Adipocyte (in vitro differentiated cells): Measurements from ENCODE around the gene FREM1.
A peak's percentile ranks its signal among the peaks of the same experiment; 100 is the strongest.

Experiments
- DNase-seq: peaks from one replicate; pipeline ENCODE4 v3.0.0-alpha.2; 2015; ENCODE audit warnings: low read depth
- H3K27me3 ChIP-seq: replicated peaks from 2 replicates; pipeline ENCODE4 v1.7.0; 2013; ENCODE audit warnings: mild to moderate bottlenecking, low read length, moderate library complexity; ENCODE audit not compliant: control insufficient read depth, insufficient read depth
- H3K36me3 ChIP-seq: 2 replicates; pipeline ENCODE4 v1.7.0; 2013; ENCODE audit warnings: low read length, mild to moderate bottlenecking, moderate library complexity; ENCODE audit not compliant: control insufficient read depth, insufficient read depth, severe bottlenecking
- H3K4me1 ChIP-seq: 2 replicates; pipeline ENCODE4 v1.7.0; 2013; ENCODE audit warnings: mild to moderate bottlenecking, low read length, moderate library complexity; ENCODE audit not compliant: control insufficient read depth, insufficient read depth
- H3K4me3 ChIP-seq: 2 replicates; pipeline ENCODE4 v1.7.0; 2013; ENCODE audit warnings: mild to moderate bottlenecking, low read length, moderate library complexity
- H3K9ac ChIP-seq: 2 replicates; pipeline ENCODE4 v1.7.0; 2013; ENCODE audit warnings: mild to moderate bottlenecking, low read length, moderate library complexity
- H3K9me3 ChIP-seq: 2 replicates; pipeline ENCODE4 v1.7.0; 2013; ENCODE audit warnings: mild to moderate bottlenecking, low read length, moderate library complexity; ENCODE audit not compliant: control insufficient read depth

Gene FREM1

GRCh38 chr9:14868772-14869583 lies 41.2 kb downstream of the FREM1 start:
- H3K9ac ChIP-seq, result no peak overlapping the region
- DNase-seq, result no peak
- no peaks in the 10 kb centered on the region for H3K4me1 ChIP-seq
- no peak overlapping the region for H3K4me3 ChIP-seq
- no peaks in the 10 kb centered on the region for H3K27me3 ChIP-seq
- no peaks in the 10 kb centered on the region for H3K36me3 ChIP-seq
- H3K9me3 ChIP-seq, result no peaks in the 10 kb centered on the region

DNA sequence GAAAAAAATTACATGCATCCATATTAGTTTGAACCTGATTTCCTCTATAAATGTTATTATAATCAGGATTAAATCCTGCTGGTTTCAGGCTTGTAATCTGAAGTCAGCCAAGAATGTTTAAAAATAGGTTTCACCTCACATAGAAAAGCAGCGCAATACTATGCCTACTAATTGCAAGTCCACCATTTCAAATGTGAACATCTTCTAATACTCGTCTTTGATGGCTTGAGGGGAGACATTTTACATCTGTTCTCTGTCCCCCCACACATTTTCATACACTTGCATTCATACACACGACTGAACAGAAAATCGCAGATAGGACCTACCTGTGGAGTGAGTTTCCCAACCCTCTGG lies 41.8 kb downstream of the FREM1 start:
- no peaks in the 10 kb centered on the region for H3K4me1 ChIP-seq
- H3K27me3 ChIP-seq, result no peaks in the 10 kb centered on the region
- no peaks in the 10 kb centered on the region for H3K36me3 ChIP-seq
- H3K9me3 ChIP-seq, result no peaks in the 10 kb centered on the region
- no peak overlapping the region for H3K9ac ChIP-seq
- H3K4me3 ChIP-seq, result no peak overlapping the region
- no peak for DNase-seq

GRCh38 chr9:14866200-14866749 lies 44.0 kb downstream of the FREM1 start:
- no peak for DNase-seq
- H3K27me3 ChIP-seq, result no peaks in the 10 kb centered on the region

DNA sequence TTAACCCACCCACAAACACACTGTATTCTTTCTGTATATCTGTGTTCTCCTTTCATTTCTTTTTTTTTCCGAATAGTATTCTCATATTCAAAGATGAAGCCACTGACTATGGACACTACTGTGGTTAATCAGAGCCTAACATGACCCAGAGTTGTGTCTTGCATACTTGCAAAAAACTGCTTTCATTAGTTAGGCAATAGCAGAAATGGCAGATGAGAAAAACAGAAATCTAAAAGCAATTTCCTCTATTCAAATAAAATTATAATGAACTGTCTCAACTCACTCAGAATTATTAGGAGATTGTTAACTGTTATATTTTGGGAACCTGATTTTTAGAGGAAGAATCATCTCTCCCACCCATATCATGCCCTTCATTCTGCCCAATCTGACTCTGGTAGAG lies 45.9 kb downstream of the FREM1 start:
- H3K36me3 ChIP-seq, result no peaks in the 10 kb centered on the region
- H3K9me3 ChIP-seq, result no peaks in the 10 kb centered on the region
- no peak for DNase-seq
- H3K27me3 ChIP-seq, result no peaks in the 10 kb centered on the region
- no peak overlapping the region for H3K4me3 ChIP-seq
- no peaks in the 10 kb centered on the region for H3K4me1 ChIP-seq
- H3K9ac ChIP-seq, result no peak overlapping the region

More at GRCh38 chr9:14866200-14866749, 44.0 kb downstream of the FREM1 start:
- H3K9me3 ChIP-seq, result no peaks in the 10 kb centered on the region
- no peaks in the 10 kb centered on the region for H3K4me1 ChIP-seq
- no peaks in the 10 kb centered on the region for H3K36me3 ChIP-seq
- no peak overlapping the region for H3K4me3 ChIP-seq
- H3K9ac ChIP-seq, result no peak overlapping the region

GRCh38 chr9:14863402-14863801 lies 46.8 kb downstream of the FREM1 start:
- H3K9ac ChIP-seq, result no peak overlapping the region
- no peaks in the 10 kb centered on the region for H3K36me3 ChIP-seq
- H3K9me3 ChIP-seq, result no peaks in the 10 kb centered on the region
- no peak overlapping the region for H3K4me3 ChIP-seq
- no peak for DNase-seq
- no peaks in the 10 kb centered on the region for H3K4me1 ChIP-seq
- H3K27me3 ChIP-seq, result no peaks in the 10 kb centered on the region

DNA sequence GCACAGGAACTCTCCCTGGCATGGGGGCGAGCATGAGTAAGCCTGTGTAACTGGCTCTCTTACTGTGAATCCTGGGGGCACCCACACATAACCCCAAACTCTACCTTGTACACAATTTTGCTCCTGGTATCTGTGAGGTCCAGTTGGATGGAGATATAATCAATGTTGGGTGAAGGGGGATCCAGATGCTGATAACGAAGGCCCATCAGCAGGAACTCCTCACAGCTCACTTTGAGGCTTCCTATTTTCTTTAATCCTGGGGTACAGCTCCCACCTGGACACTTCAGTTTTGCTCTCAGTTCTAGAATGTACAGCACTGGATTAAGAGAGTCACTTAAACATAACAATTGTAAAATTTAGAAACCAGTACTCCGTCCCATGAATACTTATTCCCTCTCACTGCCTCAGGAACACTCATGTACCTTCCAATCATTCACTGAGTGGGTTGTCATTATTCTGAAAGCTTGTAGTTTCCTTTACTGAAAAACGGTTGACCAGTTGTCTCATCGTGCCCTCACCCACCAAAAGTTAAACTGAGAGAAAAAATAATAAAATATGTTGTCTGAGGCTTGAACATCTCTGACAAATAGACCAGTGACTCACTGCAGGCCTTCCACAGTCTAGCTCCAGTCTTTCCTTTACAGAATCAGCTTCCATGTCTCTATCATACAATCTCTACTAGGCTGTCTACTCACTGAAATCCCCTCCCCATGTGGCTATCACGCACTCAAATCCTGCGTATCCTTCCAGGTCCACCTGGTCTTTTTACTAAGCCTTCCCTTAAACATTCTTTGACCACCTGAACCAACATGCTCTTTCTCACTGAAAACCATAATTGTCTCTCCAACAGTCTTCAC lies 52.6 kb downstream of the FREM1 start:
- Histone ChIP-seq H3K27me3 (no peaks in the 10 kb centered on the region), H3K4me3 (no peak overlapping the region), H3K36me3 (no peaks in the 10 kb centered on the region), H3K9me3 (no peaks in the 10 kb centered on the region), H3K9ac (no peak overlapping the region), H3K4me1 (peaks cover 3% of the 10 kb centered on the region)
- no peak for DNase-seq

DNA sequence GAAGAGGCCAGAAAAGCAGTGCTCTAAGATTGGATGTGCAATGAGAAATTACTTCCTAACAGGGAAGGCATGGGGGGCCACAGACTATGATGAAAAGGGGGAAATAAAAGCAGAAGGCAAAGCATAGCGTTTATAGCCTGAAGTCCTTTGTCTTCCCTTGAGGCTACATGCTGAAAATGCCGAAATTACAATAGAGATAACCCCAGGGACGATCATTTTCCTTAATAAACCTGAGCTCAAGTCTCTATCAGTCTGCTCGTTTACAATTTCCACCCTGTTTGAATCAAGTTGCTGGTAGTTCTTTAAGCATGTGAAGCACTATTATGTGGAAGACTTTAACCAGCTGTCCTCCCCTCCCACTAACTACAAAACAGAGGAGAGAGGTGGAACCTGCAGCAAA lies 60.4 kb downstream of the FREM1 start:
- no peaks in the 10 kb centered on the region for H3K36me3 ChIP-seq
- H3K4me3 ChIP-seq, result no peak overlapping the region
- H3K9me3 ChIP-seq, result no peaks in the 10 kb centered on the region
- H3K27me3 ChIP-seq, result no peaks in the 10 kb centered on the region
- no peak for DNase-seq
- H3K9ac ChIP-seq, result no peak overlapping the region
- H3K4me1 ChIP-seq, result no peaks in the 10 kb centered on the region

DNA sequence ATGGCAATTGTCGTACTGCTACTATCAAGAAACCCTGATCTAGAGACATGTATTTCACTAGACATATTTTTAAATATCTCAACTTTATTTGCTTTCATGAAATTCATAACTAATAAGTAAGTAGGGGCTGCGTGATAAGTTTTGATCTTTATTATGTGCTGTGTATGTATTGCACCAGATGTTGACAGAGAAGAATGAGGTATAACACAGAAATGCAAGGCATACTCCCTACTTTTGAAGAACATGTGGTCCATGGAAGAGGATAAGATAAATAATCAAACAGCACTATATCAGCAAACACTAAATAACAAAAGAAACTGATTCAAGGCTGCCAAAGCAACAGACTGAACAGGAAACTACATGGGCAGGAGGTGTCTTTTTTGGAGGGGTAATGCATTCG lies 60.9 kb downstream of the FREM1 start:
- Histone ChIP-seq H3K9ac (no peak overlapping the region), H3K9me3 (no peaks in the 10 kb centered on the region), H3K36me3 (no peaks in the 10 kb centered on the region), H3K4me3 (no peak overlapping the region), H3K27me3 (no peaks in the 10 kb centered on the region), H3K4me1 (no peaks in the 10 kb centered on the region)
- DNase-seq, result no peak

- H3K36me3 ChIP-seq, result no peaks in the 10 kb centered on the region
- no peak overlapping the region for H3K4me3 ChIP-seq
- H3K4me1 ChIP-seq, result no peaks in the 10 kb centered on the region
- no peaks in the 10 kb centered on the region for H3K27me3 ChIP-seq
- H3K9me3 ChIP-seq, result no peaks in the 10 kb centered on the region
- peak; percentile 56 for DNase-seq
- no peak overlapping the region for H3K9ac ChIP-seq
These were observed 63.3 kb downstream of the FREM1 start for GRCh38 chr9:14846871-14847311.

- no peak for DNase-seq
- no peaks in the 10 kb centered on the region for H3K36me3 ChIP-seq
- H3K27me3 ChIP-seq, result no peaks in the 10 kb centered on the region
- H3K4me3 ChIP-seq, result no peak overlapping the region
- no peaks in the 10 kb centered on the region for H3K4me1 ChIP-seq
- H3K9ac ChIP-seq, result no peak overlapping the region
- H3K9me3 ChIP-seq, result no peaks in the 10 kb centered on the region
These were observed 67.1 kb downstream of the FREM1 start for GRCh38 chr9:14843163-14843562.

GRCh38 chr9:14842269-14842668 lies 68.0 kb downstream of the FREM1 start:
- no peaks in the 10 kb centered on the region for H3K27me3 ChIP-seq
- H3K36me3 ChIP-seq, result no peaks in the 10 kb centered on the region
- no peak overlapping the region for H3K9ac ChIP-seq
- DNase-seq, result no peak
- no peak overlapping the region for H3K4me3 ChIP-seq
- no peaks in the 10 kb centered on the region for H3K9me3 ChIP-seq
- H3K4me1 ChIP-seq, result no peaks in the 10 kb centered on the region
